Measurements from ENCODE around the gene HRH2.

- TF ChIP-seq CTCF (IDR thresholded peaks at IDR 0.05) (no peak), POLR2A (IDR thresholded peaks at IDR 0.05) (no peak), EP300 (IDR thresholded peaks at IDR 0.05) (no peak)
These were observed 66.7 kb downstream of the HRH2 start for GRCh38 chr5:175724314-175725275.
